Breast epithelium (tissue), 3 donors: Measurements from ENCODE around the gene GPATCH8.
A peak's percentile ranks its signal among the peaks of the same experiment; 100 is the strongest.

Source experiments
- CTCF ChIP-seq, 3 donors: fragments of 450-650 bp; IDR thresholded peaks; one replicate each; pipeline ENCODE4 v1.5.1; 2016 to 2017; ENCODE audit warnings: antibody characterized with exemption in 3 of 3, mild to moderate bottlenecking in 3 of 3, moderate library complexity in 3 of 3
- POLR2A ChIP-seq: fragments of 450-650 bp; IDR thresholded peaks from one replicate; pipeline ENCODE4 v1.6.1; 2016; ENCODE audit warnings: antibody characterized with exemption, mild to moderate bottlenecking, moderate library complexity
- POLR2AphosphoS5 ChIP-seq, 3 donors: sonication (generic); formaldehyde crosslinking; IDR thresholded peaks; one replicate each; pipeline ENCODE4 v1.6.1; 2017; ENCODE audit warnings: antibody characterized with exemption in 3 of 3

GRCh38 chr17:44522883-44523671, 19.9 kb upstream of the GPATCH8 start:
- TF ChIP-seq CTCF (IDR thresholded peaks at IDR 0.05), result peak in 1 of 3 donors; percentile 13
- TF ChIP-seq POLR2A, result no peak
- TF ChIP-seq POLR2AphosphoS5 (IDR thresholded peaks at IDR 0.05), result no peak
